Stimulated activated CD8-positive, alpha-beta memory T cell treated with anti-CD3 and anti-CD28 coated beads, Interleukin-15, amount 100 ng/mL, for 1 hour (primary cell): ENCODE results near the gene CREB5.
"Not testable (repeated sequence)": the region's sequence is repeated elsewhere in the genome, so short reads cannot be mapped to it uniquely, and the experiment has no call there.

Source experiments
- DNase-seq: peaks from one replicate; pipeline ENCODE4 v3.0.0-alpha.2; 2020; ENCODE audit warnings: low read depth

CREB5 gene

DNA sequence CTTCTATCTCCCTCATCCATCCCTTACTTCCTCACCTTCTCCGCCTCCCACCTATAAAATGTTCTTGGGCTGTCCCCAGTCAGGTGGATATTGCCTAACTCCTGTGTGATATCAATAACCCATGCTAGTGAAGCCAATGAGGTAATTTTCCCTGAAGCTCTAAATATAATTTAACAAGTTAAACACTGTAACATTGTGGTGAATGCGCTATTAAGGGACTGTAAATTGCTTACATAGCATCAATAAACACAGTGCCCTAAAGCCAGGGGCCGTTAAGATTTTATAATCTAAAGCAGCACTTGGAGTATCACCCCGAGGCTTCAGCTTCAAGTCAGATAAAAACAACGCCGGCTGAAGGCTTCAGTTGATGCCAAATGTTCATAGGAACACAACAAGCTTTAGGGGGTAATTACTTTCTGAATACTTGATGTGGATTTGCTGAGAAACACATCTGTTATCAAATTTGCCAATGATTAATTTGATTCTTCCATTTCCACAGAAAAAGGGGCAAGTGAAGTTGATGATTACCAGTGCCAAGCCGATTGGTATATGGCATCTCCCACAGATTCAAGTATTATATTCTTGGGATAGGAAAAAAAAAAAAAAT lies 138.4 kb downstream of the CREB5 start:
- no peak for DNase-seq

DNA sequence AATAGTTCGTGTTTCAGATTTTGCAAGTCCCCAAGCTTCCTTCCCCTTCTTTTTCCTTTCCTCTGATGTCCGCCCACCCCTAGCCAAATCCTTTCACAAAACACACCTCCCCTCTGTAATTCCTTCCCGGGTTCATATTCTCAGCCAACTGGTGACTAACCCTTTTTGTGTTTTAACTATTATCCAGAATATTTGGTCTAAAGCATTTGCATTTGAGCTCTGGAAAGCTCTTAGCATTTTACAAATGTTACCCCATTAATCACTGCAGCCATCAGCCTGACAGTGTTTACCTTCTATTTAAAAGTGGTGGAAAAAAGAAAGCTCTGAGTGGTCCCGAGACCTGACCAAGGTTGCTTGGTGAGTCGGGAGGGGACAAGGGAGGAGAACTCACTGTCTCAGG lies 139.0 kb downstream of the CREB5 start:
- DNase-seq: no peak

DNA sequence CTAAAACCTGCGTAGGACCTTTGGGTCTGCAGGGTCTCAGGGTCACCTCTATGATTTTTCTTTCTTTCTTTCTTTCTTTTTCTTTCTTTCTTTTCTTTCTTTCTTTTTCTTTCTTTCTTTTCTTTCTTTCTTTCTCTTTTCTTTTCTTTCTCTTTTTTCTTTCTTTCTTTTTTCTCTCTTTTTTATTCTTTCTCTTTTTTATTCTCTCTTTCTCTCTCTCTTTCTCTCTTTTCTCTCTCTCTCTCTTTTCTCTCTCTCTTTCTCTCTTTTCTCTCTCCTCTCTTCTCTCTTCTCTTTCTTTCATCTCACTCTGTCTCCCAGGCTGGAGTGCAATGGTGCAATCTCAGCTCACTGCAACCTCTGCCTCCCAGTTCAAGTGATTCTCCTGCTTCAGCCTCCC lies 139.4 kb downstream of the CREB5 start:
- not testable (repeated sequence) for DNase-seq

DNA sequence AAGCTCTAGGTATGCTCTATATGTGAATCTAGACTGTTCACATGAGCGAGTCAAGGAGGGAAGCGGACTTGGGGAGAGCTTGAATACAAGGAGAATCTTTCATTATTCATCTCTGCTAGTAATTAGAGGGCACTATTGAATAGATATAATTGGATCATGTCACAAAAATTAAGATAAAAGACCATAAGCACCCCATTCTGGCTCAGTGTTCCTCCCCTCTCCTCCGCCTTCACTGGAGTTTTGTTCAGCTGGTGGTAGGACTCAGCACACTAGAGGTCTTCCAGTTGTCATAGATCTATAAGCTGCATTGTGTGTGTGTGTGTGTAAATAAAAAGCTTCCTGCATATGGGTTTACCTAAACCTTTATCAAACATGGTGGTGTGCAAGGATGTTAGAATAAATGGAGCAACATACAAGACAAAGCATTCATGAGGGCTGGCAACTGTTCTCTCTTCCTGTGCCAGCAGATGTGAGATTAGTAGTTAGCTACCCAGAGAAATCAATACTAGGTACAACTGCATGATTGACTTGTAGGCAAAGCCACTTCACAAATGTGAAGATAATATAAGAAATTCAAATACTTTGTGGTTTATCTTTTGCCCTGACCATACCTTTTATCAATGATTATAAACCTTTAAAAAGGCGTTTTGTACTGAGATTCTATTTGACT lies 142.6 kb downstream of the CREB5 start:
- DNase-seq: no peak

DNA sequence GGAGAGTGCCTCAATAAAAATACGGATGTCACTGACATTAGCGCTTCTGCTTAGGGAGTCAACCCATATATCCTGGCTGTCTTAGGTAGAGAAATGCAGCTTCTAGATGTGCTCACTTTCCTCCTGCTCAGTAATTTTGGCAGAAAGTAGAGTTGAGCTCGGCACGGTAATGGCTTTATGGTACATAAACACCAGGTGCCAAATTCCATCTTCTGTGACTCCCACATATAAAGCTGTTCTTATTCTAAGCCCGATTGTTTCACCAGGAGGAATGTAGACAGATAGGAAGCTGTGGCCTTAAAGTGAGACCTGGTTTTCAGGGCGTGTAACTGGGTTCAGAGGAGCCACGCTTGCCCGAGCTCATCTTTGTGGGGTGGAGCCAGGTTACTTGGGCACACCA lies 143.7 kb downstream of the CREB5 start:
- no peak for DNase-seq

DNA sequence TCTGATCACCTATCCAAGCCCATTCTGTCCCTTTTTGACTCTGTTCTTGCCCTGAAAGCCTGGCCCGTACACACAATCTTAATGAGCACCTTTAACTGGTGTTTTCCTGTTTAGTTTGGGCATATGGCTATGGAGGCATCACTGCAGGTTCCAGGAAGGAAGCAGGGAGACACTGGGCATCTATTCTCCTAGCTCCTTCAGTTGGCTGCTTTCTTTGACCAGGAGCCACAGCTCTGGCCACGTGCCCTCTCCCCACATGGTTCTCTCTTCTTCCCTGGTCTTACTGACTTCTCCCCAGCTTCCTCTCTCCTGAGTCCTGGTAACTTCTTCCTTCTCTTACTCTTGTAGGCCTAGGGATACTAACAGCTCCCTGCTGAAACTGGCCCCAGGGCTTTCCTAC lies 144.4 kb downstream of the CREB5 start:
- DNase-seq: no peak

DNA sequence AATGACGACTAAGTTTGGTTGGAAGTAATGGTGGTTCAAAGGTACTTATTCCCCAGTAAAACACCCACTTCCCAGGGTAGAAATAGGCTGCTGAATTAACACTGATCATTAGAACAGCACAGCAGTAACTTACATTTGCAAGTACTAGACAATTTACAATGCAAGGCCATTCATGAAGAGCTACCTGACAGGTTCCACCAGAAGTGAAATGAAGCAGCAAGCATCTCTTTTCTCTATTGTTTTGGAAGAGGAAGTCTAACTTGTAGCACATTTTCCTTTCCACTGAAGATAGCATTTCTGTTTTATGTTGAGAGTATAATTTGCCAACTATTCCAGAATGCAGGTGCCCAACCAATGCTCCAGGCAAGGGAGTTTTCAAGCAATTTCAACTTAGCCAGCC lies 145.9 kb downstream of the CREB5 start:
- no peak for DNase-seq

DNA sequence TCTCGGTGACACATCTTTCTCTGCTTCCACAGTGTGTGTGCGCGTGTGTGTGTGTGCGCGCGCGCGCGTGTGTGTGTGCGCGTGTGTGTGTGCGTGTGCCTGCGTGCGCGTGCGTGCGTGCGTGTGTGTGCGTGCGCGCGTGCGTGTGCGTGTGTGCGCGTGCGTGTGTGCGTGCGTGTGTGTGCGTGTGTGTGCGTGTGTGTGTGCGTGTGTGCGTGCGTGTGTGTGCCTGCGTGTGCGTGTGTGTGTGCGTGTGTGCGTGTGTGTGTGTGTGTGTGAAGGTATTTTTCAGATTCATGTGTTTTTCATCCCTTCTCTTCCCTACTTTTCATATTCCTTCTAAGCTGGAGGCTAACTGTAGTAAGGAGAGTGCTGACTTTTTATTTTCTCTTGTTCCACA lies 148.4 kb downstream of the CREB5 start:
- DNase-seq: no peak

DNA sequence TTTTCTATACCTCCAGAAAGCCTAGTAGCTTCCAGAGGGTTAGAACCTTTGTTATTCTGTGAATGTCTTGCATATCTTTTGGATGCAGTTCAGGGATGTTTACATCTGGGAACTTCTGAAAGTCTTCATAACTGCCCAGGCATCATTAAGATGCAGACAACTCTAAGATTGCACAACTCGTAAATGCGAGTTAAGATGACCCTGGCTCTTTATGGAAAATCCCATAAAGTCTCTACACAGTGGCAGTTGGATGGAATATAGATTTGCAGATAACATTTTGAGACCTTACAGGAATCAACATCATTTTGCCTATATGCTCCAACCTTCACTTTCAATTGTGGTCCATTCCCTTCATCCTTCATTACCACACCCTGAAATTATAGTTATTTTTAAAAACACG lies 151.7 kb downstream of the CREB5 start:
- no peak for DNase-seq

DNA sequence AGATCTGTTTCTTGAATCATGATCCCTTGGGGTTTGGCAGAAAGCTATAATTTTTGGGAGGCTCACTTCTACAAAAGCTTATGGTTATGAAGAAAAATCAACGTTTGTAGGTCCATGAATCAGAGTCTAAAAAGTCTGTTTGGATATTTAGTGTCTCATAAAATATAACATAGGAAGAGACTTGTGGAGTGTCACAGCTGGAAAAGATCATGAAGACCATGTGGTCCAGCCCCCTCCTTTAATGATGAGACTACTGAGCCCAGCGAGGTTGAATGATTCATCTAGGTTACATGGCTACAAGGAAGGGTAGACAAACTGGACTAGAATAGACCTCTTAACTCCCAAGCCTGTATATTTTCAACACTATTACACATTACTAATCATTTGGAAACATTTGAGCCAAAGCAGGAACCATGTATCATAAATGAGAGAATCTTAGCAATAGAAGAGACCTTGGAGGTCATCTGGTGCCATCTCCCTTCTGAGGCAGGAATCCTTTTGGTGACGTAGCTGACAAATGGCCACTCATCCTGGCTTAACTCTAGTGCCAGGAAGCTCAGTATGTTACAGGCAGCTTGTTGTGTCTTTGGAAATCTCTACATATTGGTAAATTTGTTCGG lies 152.5 kb downstream of the CREB5 start:
- DNase-seq: no peak

DNA sequence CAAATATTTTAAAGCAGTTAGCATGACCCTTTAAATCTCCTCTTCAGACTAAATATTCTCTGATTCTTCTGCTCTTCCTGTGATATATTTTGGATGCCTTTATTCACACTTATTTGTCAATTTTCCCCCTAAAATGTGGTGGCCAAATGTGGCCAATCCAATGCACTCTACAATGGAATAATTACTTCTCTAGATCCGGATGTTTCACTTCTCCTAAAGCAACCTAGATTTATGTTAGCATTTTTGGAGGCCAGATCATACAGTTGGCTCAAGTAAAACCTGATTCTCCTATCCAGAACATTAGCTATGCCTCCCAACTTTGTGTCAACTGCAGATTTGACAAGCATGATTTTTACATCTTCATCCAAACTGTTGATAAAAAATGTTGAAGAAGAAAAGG lies 153.7 kb downstream of the CREB5 start:
- no peak for DNase-seq

DNA sequence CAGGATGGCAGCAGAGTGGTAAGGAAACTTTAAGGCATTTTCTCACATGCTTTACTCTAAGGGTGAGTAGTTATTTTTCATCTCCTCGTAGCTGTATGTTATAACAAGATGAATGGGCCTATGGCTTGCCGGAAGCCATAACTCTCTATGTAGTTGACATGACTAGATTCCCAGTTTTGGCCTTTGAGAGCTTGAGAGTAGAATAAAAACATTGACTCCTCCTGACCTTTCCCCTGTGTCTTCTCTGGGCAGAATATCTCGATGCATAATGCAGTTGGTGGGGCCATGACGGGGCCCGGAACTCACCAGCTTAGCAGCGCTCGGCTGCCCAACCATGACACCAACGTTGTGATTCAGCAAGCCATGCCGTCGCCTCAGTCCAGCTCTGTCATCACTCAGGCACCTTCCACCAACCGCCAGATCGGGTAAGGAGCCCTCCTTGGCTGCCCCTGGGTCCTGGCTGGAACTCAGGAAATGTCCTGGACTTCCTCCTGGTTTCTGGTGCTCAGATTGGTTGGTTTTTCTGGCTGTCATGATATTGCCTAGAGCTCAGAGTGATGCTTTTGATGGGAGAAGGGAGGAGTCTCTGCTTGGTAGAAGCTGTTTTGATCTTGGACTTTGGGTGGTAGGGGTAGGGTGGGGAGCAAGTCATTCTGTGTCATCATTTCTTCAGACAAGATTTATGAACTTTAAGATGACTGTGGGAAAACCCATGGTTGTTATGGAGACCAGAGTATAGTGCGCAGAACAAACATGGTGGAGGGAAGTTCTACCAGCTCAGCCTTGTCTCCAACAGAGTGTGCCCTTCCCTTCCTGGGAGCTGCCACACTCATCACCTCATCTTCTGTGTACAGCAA lies 158.0 kb downstream of the CREB5 start:
- DNase-seq: no peak

DNA sequence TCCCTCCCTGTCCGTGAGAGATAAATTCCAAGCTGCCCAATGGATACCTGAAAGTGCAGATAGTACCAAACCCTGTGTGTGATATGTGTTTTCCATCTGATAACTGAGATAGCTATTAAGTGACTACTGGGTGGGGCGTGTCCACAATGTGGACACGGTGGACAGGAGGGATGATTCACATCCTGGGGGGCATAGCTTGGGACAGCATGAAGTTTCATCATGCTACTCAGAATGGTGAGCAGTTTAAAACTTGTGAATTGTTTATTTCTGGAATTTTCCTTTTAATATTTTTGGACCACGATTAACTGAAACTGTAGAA lies 158.6 kb downstream of the CREB5 start:
- no peak for DNase-seq

DNA sequence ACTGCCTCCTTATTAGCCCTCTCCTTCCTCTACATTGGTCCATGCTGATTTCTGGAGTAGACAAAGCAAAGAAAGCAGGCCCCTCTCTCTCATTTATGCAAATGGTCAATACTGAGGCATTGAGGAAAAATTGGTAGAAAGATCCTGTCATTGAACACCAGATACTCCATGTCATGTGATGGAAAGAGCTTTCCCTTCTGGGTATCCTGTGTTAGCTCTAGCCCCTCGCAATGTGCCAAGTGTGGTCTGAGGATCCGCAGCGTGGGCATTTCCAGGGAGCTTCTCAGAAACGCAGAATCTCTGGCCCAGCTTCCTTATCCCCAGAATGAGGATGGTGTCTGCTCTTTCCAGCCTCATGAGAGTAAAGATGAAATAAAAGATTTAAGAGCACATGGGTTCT lies 159.1 kb downstream of the CREB5 start:
- DNase-seq: no peak

DNA sequence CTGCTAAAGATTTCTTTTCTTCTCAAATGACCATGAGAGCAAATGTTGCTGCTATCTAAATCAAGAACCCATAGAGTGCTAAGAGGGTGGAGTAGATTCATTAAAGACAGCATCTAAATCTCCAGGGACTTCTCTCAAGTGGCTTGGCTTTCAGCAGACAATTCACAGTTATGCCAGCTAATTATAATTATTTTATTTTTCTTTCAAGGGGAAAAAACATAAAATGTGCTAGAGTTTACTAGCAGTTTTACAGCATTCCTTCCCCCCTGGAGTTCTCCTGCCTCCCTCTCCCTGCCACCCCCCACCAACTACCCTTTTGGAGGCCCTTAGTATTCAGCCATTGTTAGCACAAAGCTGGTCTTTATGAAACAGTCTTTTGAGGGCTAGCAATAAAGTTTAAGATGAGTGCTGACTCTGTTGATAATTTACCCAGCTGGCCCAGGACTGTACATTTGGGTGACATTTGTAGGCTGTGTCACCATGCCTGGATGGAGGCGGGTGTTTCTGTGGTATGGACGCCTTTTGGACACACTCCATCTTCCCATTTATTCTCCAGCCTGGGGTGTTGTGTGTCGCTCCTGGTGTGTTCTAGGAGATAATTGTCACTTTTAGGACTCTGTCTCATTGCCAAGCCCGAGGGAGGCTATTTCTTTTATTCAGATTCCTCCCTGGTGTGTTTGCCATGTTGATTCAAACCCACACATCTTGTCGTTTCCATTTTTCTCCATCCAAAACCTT lies 160.2 kb downstream of the CREB5 start:
- DNase-seq: no peak

DNA sequence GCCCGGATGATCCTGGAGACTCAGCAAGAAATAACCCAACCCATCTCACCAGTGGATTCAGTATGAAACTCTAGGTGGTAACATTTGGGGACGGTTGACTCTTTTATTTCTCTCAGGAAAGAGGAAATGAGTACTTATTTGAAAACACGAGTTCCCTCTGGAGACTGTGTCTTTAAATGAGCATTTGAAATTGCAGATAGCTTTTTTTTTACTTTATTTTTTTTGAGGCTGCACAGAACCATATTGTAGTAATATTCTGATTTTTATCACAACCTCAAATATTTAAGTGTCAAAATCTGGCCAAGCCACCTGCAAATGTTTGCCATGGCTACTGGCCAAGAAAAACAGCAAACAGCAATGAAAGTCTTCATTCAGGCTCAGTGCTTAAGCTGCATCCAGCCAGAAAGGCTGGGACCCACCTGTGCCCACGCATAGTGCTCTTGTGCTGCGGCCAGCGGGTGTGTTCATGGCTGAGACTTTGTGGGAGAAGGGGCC lies 160.8 kb downstream of the CREB5 start:
- DNase-seq: no peak

DNA sequence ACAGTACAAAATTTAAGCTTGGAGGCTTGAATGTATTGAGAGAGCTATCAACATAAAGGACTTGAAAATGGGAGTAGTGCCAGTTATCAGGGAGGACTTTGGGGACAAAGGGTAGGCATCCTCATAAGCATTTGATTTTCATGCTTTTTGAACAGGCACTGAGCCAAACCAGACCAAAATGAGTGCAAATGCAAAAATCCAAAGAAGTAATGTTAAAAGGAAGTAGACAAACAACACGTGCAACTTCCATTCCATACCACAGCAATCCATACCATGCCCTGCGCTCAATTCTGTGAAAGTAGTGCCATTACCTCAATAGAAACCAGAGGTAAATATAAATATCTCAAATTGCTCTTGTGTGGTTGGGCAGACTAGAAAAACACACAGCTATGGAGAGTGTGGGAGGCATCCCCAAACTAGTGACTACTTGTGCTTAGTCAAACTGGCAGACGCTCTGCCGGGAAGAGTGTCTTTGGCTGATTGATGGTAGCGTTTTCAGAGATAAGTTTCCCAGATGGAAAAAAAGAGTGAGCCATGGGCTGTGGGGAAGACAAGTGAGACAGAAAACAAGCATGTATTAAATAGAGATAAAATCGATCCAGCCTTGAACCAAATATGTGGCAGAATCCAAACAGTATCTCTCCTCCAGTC lies 161.5 kb downstream of the CREB5 start:
- no peak for DNase-seq

DNA sequence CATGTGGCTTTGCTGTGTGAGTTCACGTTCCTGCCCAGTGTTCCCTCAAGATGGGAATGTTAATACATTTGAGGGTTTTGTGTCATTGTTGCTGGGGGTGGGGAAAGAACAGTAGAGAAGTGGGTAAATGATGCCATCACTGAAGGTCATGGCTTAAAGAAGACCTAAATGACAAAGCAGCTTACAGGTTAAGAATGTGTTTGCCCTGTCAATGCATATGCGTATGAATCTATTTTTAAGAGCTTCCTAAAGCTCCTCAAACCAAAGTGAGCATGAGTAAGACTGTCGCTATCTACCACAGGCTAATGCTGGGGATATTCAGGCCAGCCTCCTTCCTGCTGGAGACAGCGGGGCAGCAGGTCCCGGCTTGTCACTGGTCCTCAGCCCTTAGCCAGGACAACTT lies 162.9 kb downstream of the CREB5 start:
- DNase-seq: no peak

DNA sequence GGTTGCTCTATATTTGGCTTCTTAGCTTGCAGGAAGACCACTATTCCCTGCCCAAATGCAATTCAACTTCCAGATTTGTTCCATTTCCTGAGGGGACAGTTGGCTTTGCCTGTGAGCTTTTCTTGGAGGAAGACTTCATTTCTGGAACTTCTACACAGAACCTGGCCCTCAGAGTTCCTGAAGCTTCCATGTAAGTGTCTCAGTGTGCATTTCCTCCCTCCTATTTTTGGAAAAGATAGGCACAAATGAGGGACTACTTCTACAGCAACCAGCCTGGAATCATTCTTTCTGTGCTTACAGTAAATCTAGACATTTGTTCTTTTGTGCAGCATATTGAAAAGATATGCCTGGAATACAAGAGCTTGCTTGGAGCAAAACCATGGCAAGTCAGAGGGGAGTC lies 164.3 kb downstream of the CREB5 start:
- DNase-seq: no peak

DNA sequence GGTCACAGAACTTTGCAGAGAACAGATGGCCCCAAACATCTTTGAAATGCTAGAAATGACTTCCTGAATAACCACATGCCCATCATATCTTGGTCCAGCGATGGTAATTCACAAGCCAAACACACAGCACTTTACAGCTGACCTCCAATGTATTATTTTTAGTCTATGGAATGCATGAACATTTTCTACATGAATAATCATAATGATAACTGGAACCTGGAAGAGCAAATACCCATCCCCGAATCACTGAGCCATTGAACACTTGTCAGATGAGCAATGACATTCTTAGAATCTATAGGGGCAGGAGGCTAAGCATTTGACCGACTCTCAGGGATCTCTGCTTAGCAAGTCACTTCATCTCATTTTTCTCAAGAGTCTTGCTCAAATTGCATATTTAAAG lies 167.3 kb downstream of the CREB5 start:
- DNase-seq: no peak

DNA sequence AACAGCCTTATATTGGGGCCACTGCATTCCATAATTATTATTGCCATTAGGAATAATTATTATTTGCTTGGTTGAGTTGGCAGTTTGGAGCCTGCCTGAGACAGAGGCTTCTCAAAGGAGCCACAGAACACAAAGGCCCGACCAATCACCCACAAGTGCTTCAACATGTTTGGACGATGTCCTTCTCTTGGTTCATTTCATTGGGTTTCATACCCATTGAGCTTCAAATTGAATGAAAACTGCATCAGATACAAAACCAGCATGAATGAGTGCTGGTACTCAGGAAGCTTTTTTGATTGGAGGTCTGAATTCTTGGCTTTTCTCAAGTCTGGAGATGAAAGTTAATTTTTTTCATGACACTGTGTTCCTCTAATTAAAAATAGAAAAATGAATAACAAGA lies 168.3 kb downstream of the CREB5 start:
- DNase-seq: no peak

DNA sequence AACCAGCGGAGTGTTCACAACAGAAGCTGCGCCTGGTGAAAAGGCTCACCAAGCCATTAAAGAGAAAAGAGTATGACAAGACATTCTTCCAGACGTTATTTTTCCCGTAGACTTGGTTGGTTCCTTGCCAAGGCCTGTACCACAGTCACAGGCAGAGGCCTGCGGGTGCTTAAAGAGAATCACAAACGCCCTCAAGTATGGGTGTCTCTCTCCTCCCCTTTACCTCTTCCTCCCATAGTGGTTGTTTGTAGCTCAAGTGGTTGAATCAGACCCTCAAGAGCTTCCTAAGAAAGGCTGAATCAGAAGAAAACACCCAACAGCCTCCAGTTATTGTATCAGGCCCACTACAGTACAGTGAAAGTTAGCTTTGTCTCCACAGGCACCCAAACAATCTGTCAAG lies 169.0 kb downstream of the CREB5 start:
- no peak for DNase-seq
